Smooth muscle cell of the brain vasculature (primary cell): Measurements from ENCODE around the gene HAPSTR1.
"Not testable (repeated sequence)": the region's sequence is repeated elsewhere in the genome, so short reads cannot be mapped to it uniquely, and the experiment has no call there.

Source experiments
- DNase-seq: peaks from one replicate; pipeline ENCODE4 v3.0.0-alpha.2; 2012; ENCODE audit warnings: low read depth, low spot score

HAPSTR1 gene

GRCh38 chr16:9071377-9071776 is 20.1 kb upstream of the HAPSTR1 start:
- no peak for DNase-seq

- DNase-seq: no peak
Measured at GRCh38 chr16:9072806-9073341, 18.6 kb upstream of the HAPSTR1 start.

- DNase-seq: no peak
Measured at GRCh38 chr16:9075299-9076071, 16.0 kb upstream of the HAPSTR1 start.

- no peak for DNase-seq
Measured at GRCh38 chr16:9077091-9077809, 14.2 kb upstream of the HAPSTR1 start.

- DNase-seq: not testable (repeated sequence)
Measured at GRCh38 chr16:9078467-9079429, 12.7 kb upstream of the HAPSTR1 start.

GRCh38 chr16:9079430-9079812 is 12.0 kb upstream of the HAPSTR1 start:
- DNase-seq: no peak

- no peak for DNase-seq
Measured at GRCh38 chr16:9081158-9081557, 10.3 kb upstream of the HAPSTR1 start.

GRCh38 chr16:9081843-9082242 is 9.6 kb upstream of the HAPSTR1 start:
- no peak for DNase-seq

- no peak for DNase-seq
Measured at GRCh38 chr16:9082422-9082821, 9.0 kb upstream of the HAPSTR1 start.

- not testable (repeated sequence) for DNase-seq
Measured at GRCh38 chr16:9087733-9088132, 3.7 kb upstream of the HAPSTR1 start.

- DNase-seq: no peak
Measured at GRCh38 chr16:9088848-9089247, 2.6 kb upstream of the HAPSTR1 start.

GRCh38 chr16:9089660-9090059 is 1.8 kb upstream of the HAPSTR1 start:
- no peak for DNase-seq

GRCh38 chr16:9090101-9090959 is 1.1 kb upstream of the HAPSTR1 start:
- DNase-seq: no peak

GRCh38 chr16:9091867-9092281 is 430 bp downstream of the HAPSTR1 start:
- DNase-seq: no peak

- DNase-seq: no peak
Measured at GRCh38 chr16:9092282-9092977, 986 bp downstream of the HAPSTR1 start.

GRCh38 chr16:9092978-9093344 is 1.5 kb downstream of the HAPSTR1 start:
- no peak for DNase-seq

GRCh38 chr16:9094011-9094846 is 2.8 kb downstream of the HAPSTR1 start:
- DNase-seq: no peak

GRCh38 chr16:9095171-9095570 is 3.7 kb downstream of the HAPSTR1 start:
- no peak for DNase-seq

- no peak for DNase-seq
Measured at GRCh38 chr16:9095656-9096397, 4.4 kb downstream of the HAPSTR1 start.
